Kidney (tissue), 14 donors: ENCODE data around the gene MACROD1. TPM values are rescaled to one million over a fixed set of nuclear protein-coding genes. Genes with fewer than 3 reads are reported as not detected.

Experiments used
- DNase-seq, 5 donors: peaks; one replicate each; pipeline ENCODE4 v3.0.0-alpha.2; 2013 to 2020
- FAIRE-seq: peaks from 2 replicates; lab custom pipeline; 2012; peaks lifted over from hg19 to GRCh38; lab: Jason Lieb, UNC
- H3K27ac ChIP-seq, 2 donors: one replicate each; pipeline ENCODE4 v1.7.0; 2013; ENCODE audit warnings: low read depth in 2 of 2, low read length in 2 of 2, inconsistent platforms in 1 of 2
- H3K27me3 ChIP-seq: one replicate; pipeline ENCODE4 v1.7.1; 2013; ENCODE audit warnings: low read length, inconsistent platforms; ENCODE audit not compliant: control insufficient read depth, insufficient read depth
- H3K36me3 ChIP-seq, 3 donors: one replicate each; pipeline versions ENCODE4 v1.7.0 to v1.7.1; 2013; ENCODE audit warnings: low read length in 3 of 3, control low read depth in 1 of 3, inconsistent platforms in 1 of 3; ENCODE audit not compliant: insufficient read depth in 3 of 3, control insufficient read depth in 2 of 3
- H3K4me1 ChIP-seq, 3 donors: one replicate each; pipeline versions ENCODE4 v1.7.0 to v1.7.1; 2013; ENCODE audit warnings: low read length in 3 of 3, inconsistent platforms in 1 of 3, low read depth in 1 of 3; ENCODE audit not compliant: control insufficient read depth in 2 of 3, insufficient read depth in 2 of 3
- H3K4me3 ChIP-seq, 3 donors: one replicate each; pipeline versions ENCODE4 v1.7.0 to v1.8.1; 2013; ENCODE audit warnings: low read length in 3 of 3, control low read depth in 1 of 3, inconsistent platforms in 1 of 3
- H3K9ac ChIP-seq, 3 donors: one replicate each; pipeline versions ENCODE4 v1.7.0 to v1.7.1; 2013; ENCODE audit warnings: low read length in 3 of 3, control low read depth in 1 of 3, inconsistent platforms in 1 of 3
- H3K9me3 ChIP-seq, 3 donors: one replicate each; pipeline versions ENCODE4 v1.7.0 to v1.7.1; 2013; ENCODE audit warnings: low read length in 3 of 3, control low read depth in 1 of 3, inconsistent platforms in 1 of 3; ENCODE audit not compliant: control insufficient read depth in 2 of 3, insufficient read depth in 1 of 3
- CTCF ChIP-seq: IDR thresholded peaks from 3 replicates; pipeline ENCODE4 v1.5.1; 2012; ENCODE audit warnings: mild to moderate bottlenecking, moderate library complexity, borderline replicate concordance; ENCODE audit not compliant: insufficient read depth; ENCODE audit errors: extremely low read depth
- intact Hi-C: fragments of 100-400 bp; cut with DNase I; formaldehyde crosslinking; loops from one replicate; pipeline ENCODE4 v1.11.1; 2022
- polyA plus RNA-seq: library from polyadenylated mRNA; stranded (reverse); fragments of 350-450 nt; fragmentation: Illumina TruSeq; extraction: RNeasy Lipid Tissue Mini Kit (QIAGEN cat#74804); gene quantifications from one replicate; pipeline ENCODE4 v1.2.3, GENCODE V29; 2014; ENCODE audit warnings: low read depth, low replicate concordance; ENCODE audit not compliant: insufficient read depth
- total RNA-seq: library from RNA; stranded (reverse); fragmentation: NEBNext Ultra II Directional; extraction: Animal tissue kit (Norgen Biotek cat#: 25700); gene quantifications from one replicate; pipeline ENCODE4 v1.2.1, GENCODE V29; 2021
- donor health status: control.
- donor health status: control.
- donor health status: control.
- donor health status: control.
- donor health status: control.
- donor health status: DM: yes; HTN: yes; CAD: no.
- donor health status: Normal renal cell carcinoma (clear cell type).

Gene MACROD1
- total and polyA plus RNA-seq, 2 donors from 2014 or later, result 27.8 to 176 TPM

DNA sequence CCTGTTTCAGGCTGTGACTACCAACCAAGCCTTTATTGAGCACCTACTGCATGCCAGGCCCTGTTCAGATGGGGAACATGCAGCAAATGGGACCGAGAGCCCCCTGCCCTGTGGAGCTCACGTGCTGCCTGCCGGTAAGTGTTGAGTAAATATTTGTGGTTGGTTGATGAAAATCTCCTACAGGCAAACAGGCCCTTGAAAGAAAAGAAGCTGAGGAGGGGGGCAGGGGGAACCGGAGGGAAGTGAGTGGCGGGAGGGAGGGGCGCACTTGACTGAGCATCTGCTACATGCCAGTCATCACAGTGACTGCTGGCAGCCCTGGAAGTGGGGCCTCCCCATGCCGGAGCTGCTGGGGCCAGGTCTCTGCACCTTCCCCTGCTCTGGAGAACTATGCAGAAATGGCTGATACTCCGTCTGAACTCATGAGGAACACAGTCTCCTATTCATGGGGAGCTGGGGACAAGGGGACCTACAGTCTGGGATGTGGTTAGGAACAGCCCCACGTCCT lies 34.2 kb downstream of the MACROD1 start:
- no peaks in the 10 kb centered on the region for H3K36me3 ChIP-seq
- no peak overlapping the region for H3K4me3 ChIP-seq
- H3K9me3 ChIP-seq, result no peaks in the 10 kb centered on the region
- no peaks in the 10 kb centered on the region for H3K27me3 ChIP-seq
- intact Hi-C loops, result no loop called here
- H3K4me1 ChIP-seq, result peaks cover 0 to 30% (median 21%) of the 10 kb centered on the region in 3 donors
- no peak for DNase-seq
- TF ChIP-seq CTCF, result no peak
- H3K27ac ChIP-seq, result no peak overlapping the region
- FAIRE-seq, result no peak
- no peak overlapping the region for H3K9ac ChIP-seq

- FAIRE-seq (no peak), DNase-seq (no peak)
- no peaks in the 10 kb centered on the region for H3K27me3 ChIP-seq
- no peak for TF ChIP-seq CTCF
- no peak overlapping the region for H3K27ac ChIP-seq
- peaks cover 0 to 34% (median 21%) of the 10 kb centered on the region in 3 donors for H3K4me1 ChIP-seq
- H3K9ac ChIP-seq, result no peak overlapping the region
- no peaks in the 10 kb centered on the region for H3K36me3 ChIP-seq
- no peak overlapping the region for H3K4me3 ChIP-seq
- intact Hi-C loops, result no loop called here
- H3K9me3 ChIP-seq, result no peaks in the 10 kb centered on the region
Measured at GRCh38 chr11:64130618-64131017, 35.3 kb downstream of the MACROD1 start.

DNA sequence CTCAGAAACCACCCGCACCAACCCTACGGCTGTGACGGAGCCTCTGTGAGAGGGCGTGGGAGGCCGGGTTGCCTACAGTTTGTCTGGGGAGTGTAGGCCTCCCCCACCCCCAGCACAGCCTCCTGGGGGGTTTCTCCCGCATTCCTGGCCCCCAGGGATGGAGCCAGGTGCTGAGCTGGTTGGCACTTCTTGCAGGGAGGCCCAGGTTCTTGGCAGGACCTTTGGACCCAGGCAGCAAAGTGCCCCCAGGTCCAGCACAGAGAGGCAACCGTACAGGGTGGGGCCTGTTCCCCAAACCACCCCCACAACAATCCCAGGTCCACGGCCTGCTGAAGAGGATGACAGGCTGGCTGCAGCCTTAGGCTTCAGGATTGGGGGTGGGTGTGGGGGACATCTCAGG lies 36.5 kb downstream of the MACROD1 start:
- no peaks in the 10 kb centered on the region for H3K9me3 ChIP-seq
- H3K27ac ChIP-seq, result no peak overlapping the region
- H3K27me3 ChIP-seq, result no peaks in the 10 kb centered on the region
- peaks cover 0 to 34% (median 21%) of the 10 kb centered on the region in 3 donors for H3K4me1 ChIP-seq
- H3K9ac ChIP-seq, result no peak overlapping the region
- intact Hi-C loops, result no loop called here
- no peak for TF ChIP-seq CTCF
- H3K4me3 ChIP-seq, result no peak overlapping the region
- DNase-seq, result no peak
- no peak for FAIRE-seq
- no peaks in the 10 kb centered on the region for H3K36me3 ChIP-seq
